H9 (cell line): ENCODE results near the gene TSHZ1. TPM values are rescaled to one million over a fixed set of nuclear protein-coding genes. Genes with fewer than 3 reads are reported as not detected.

Source experiments
- DNase-seq: peaks from one replicate; pipeline ENCODE4 v3.0.0-alpha.2; 2017
- H2AFZ ChIP-seq: one replicate; pipeline ENCODE4 v1.6.1; 2013; ENCODE audit warnings: mild to moderate bottlenecking, low read length, control low read depth, moderate library complexity
- H2AK5ac ChIP-seq: 2 replicates; pipeline ENCODE4 v1.6.1; 2013; ENCODE audit warnings: low read length, control low read depth, mixed read lengths; ENCODE audit not compliant: insufficient read length
- H2BK120ac ChIP-seq: one replicate; pipeline ENCODE4 v1.6.1; 2013; ENCODE audit warnings: low read depth, mild to moderate bottlenecking, low read length, control low read depth, inconsistent platforms; ENCODE audit not compliant: poor library complexity, severe bottlenecking
- H2BK12ac ChIP-seq: 2 replicates; pipeline ENCODE4 v1.6.1; 2013; ENCODE audit warnings: low read length, control low read depth, mixed read lengths, low read depth; ENCODE audit not compliant: insufficient read length
- H2BK15ac ChIP-seq: 2 replicates; pipeline ENCODE4 v1.6.1; 2013; ENCODE audit warnings: low read depth, low read length, control low read depth
- H2BK20ac ChIP-seq: one replicate; pipeline ENCODE4 v1.6.1; 2013; ENCODE audit warnings: low read depth, mild to moderate bottlenecking, low read length, control low read depth, inconsistent platforms; ENCODE audit not compliant: poor library complexity, severe bottlenecking
- H2BK5ac ChIP-seq: 2 replicates; pipeline ENCODE4 v1.6.1; 2013; ENCODE audit warnings: low read length, control low read depth, mixed read lengths; ENCODE audit not compliant: insufficient read length
- H3K14ac ChIP-seq: 2 replicates; pipeline ENCODE4 v1.6.1; 2013; ENCODE audit warnings: low read length, control low read depth; ENCODE audit not compliant: insufficient read depth
- H3K18ac ChIP-seq: 2 replicates; pipeline ENCODE4 v1.6.1; 2013; ENCODE audit warnings: low read depth, mild to moderate bottlenecking, mixed read lengths, low read length, control low read depth; ENCODE audit not compliant: insufficient read length
- H3K23ac ChIP-seq: 2 replicates; pipeline ENCODE4 v1.6.1; 2013; ENCODE audit warnings: low read length, control low read depth, mixed read lengths, low read depth; ENCODE audit not compliant: insufficient read length
- H3K23me2 ChIP-seq: 2 replicates; pipeline ENCODE4 v1.6.1; 2013; ENCODE audit warnings: low read depth, mild to moderate bottlenecking, mixed read lengths, low read length, control low read depth; ENCODE audit not compliant: insufficient read length, poor library complexity, severe bottlenecking
- H3K27ac ChIP-seq: 2 replicates; pipeline ENCODE4 v1.5.1; 2013; ENCODE audit warnings: low read length, control low read depth, mixed read lengths, low read depth; ENCODE audit not compliant: insufficient read length
- H3K27me3 ChIP-seq: 2 replicates; pipeline ENCODE4 v1.6.1; 2013; ENCODE audit warnings: low read length, control low read depth, inconsistent platforms; ENCODE audit not compliant: insufficient read depth
- H3K4ac ChIP-seq: 2 replicates; pipeline ENCODE4 v1.6.1; 2013; ENCODE audit warnings: low read depth, mild to moderate bottlenecking, control low read depth, inconsistent platforms, low read length, moderate library complexity
- H3K4me1 ChIP-seq: 2 replicates; pipeline ENCODE4 v1.6.1; 2013; ENCODE audit warnings: low read length, control low read depth, inconsistent platforms; ENCODE audit not compliant: insufficient read depth
- H3K4me2 ChIP-seq: 2 replicates; pipeline ENCODE4 v1.6.1; 2013; ENCODE audit warnings: low read length, control low read depth, mixed read lengths; ENCODE audit not compliant: insufficient read length, insufficient read depth
- H3K56ac ChIP-seq: 2 replicates; pipeline ENCODE4 v1.6.1; 2013; ENCODE audit warnings: low read depth, mild to moderate bottlenecking, mixed read lengths, low read length, control low read depth; ENCODE audit not compliant: insufficient read length
- H3K79me1 ChIP-seq: 2 replicates; pipeline ENCODE4 v1.6.1; 2013; ENCODE audit warnings: low read depth, mild to moderate bottlenecking, moderate library complexity, low read length, control low read depth, inconsistent platforms; ENCODE audit not compliant: insufficient read depth, poor library complexity, severe bottlenecking
- H3K79me2 ChIP-seq: 2 replicates; pipeline ENCODE4 v1.6.1; 2013; ENCODE audit warnings: low read length, control low read depth, inconsistent platforms; ENCODE audit not compliant: insufficient read depth
- H3K9ac ChIP-seq: 2 replicates; pipeline ENCODE4 v1.6.1; 2013; ENCODE audit warnings: low read length, control low read depth, mixed read lengths; ENCODE audit not compliant: insufficient read length; ENCODE audit errors: extremely low read depth
- H3K9me3 ChIP-seq: one replicate; pipeline ENCODE4 v1.6.1; 2013; ENCODE audit warnings: low read depth, low read length, inconsistent platforms; ENCODE audit not compliant: control insufficient read depth
- H3T11ph ChIP-seq: one replicate; pipeline ENCODE4 v1.6.1; 2013; ENCODE audit warnings: mild to moderate bottlenecking, low read length, control low read depth, inconsistent platforms
- H4K20me1 ChIP-seq: one replicate; pipeline ENCODE4 v1.6.1; 2013; ENCODE audit not compliant: control insufficient read depth, insufficient read length, insufficient read depth
- H4K5ac ChIP-seq: 2 replicates; pipeline ENCODE4 v1.6.1; 2013; ENCODE audit warnings: low read depth, mild to moderate bottlenecking, mixed read lengths, low read length, control low read depth; ENCODE audit not compliant: insufficient read length
- H4K8ac ChIP-seq: replicated peaks from 2 replicates; pipeline ENCODE4 v1.6.1; 2013; ENCODE audit warnings: low read length, control low read depth, mixed read lengths, low read depth; ENCODE audit not compliant: insufficient read length
- H4K91ac ChIP-seq: 2 replicates; pipeline ENCODE4 v1.6.1; 2013; ENCODE audit warnings: low read depth, mild to moderate bottlenecking, moderate library complexity, mixed read lengths, low read length, control low read depth; ENCODE audit not compliant: insufficient read length
- H3K27ac Mint-ChIP-seq, 3 experiments: 2 replicates in 2 of 3; 3 replicates in 1 of 3; pipeline ENCODE4 v1.8.0; 2020 to 2021; ENCODE audit warnings: mixed read lengths in 3 of 3, mild to moderate bottlenecking in 1 of 3, moderate library complexity in 1 of 3
- H3K27me3 Mint-ChIP-seq: 2 replicates; pipeline ENCODE4 v1.8.0; 2021; ENCODE audit warnings: low read depth, mild to moderate bottlenecking, moderate library complexity, mixed read lengths
- H3K36me3 Mint-ChIP-seq, 3 experiments: 2 replicates in 2 of 3; 3 replicates in 1 of 3; pipeline ENCODE4 v1.8.0; 2020 to 2021; ENCODE audit warnings: low read depth in 3 of 3, mixed read lengths in 3 of 3; ENCODE audit not compliant: insufficient read depth in 1 of 3
- H3K4me1 Mint-ChIP-seq, 2 experiments: 2 replicates each; pipeline ENCODE4 v1.8.0; 2020; ENCODE audit warnings: mixed read lengths in 2 of 2
- H3K4me3 Mint-ChIP-seq, 2 experiments: 2 replicates in 1 of 2; 3 replicates in 1 of 2; pipeline ENCODE4 v1.8.0; 2020 to 2021; ENCODE audit warnings: mild to moderate bottlenecking in 2 of 2, mixed read lengths in 2 of 2, moderate library complexity in 1 of 2
- H3K9me3 Mint-ChIP-seq, 2 experiments: 2 replicates in 1 of 2; 3 replicates in 1 of 2; pipeline ENCODE4 v1.8.0; 2020; ENCODE audit warnings: mild to moderate bottlenecking in 2 of 2, mixed read lengths in 2 of 2, moderate library complexity in 1 of 2
- WGBS: extraction: QIAGEN DNeasy Blood & Tissue Kit; methylation state at CpG from one replicate; pipeline ENCODE4 v1.1.7; 2013; ENCODE audit warnings: missing lambda C conversion rate, low lambda C conversion rate, mixed read lengths; ENCODE audit not compliant: insufficient read length; ENCODE audit errors: extremely low coverage; 5-methylcytosine and 5-hydroxymethylcytosine counted together
- total RNA-seq: library from RNA; stranded (reverse); gene quantifications from 2 replicates; pipeline ENCODE4 v1.2.1, GENCODE V29; 2021
- TF ChIP-seq, protein P1 (sequence below): fragments of 200-600 bp; sonication (generic); conservative IDR thresholded peaks from 3 replicates; pipeline ENCODE4 v1.8.0; 2021; ENCODE audit warnings: antibody characterized with exemption, mild to moderate bottlenecking

The TSHZ1 gene
- total RNA-seq, 1 experiment from 2014 or later: 0.15 TPM

- H3K4ac ChIP-seq: no peak overlapping the region
- H4K91ac ChIP-seq: no peak overlapping the region
- H2AK5ac ChIP-seq: no peak overlapping the region
- no CpG with 5 or more reads among the region's 1 CpG for WGBS
- no peak overlapping the region for H2BK12ac ChIP-seq
- H3K79me1 ChIP-seq: no peaks in the 10 kb centered on the region
- H3K9me3 ChIP-seq: no peaks in the 10 kb centered on the region
- no peak overlapping the region for H3T11ph ChIP-seq
- no peak overlapping the region for H2AFZ ChIP-seq
- H3K18ac ChIP-seq: no peak overlapping the region
- no peaks in the 10 kb centered on the region for H3K23me2 ChIP-seq
- H3K4me1 ChIP-seq: no peaks in the 10 kb centered on the region
- Mint-ChIP-seq H3K9me3 (no peaks in the 10 kb centered on the region; a peak in 1 of 5 replicates), H3K36me3 (no peaks in the 10 kb centered on the region), H3K27ac (no peak overlapping the region), H3K4me3 (no peak overlapping the region), H3K4me1 (no peaks in the 10 kb centered on the region), H3K27me3 (no peaks in the 10 kb centered on the region)
- H3K9ac ChIP-seq: no peak overlapping the region
- no peaks in the 10 kb centered on the region for H3K79me2 ChIP-seq
- H4K5ac ChIP-seq: no peak overlapping the region
- H3K14ac ChIP-seq: no peak overlapping the region
- no peak overlapping the region for H2BK15ac ChIP-seq
- no peak overlapping the region for H3K4me2 ChIP-seq
- no peak overlapping the region for H3K56ac ChIP-seq
- DNase-seq: no peak
- no peak overlapping the region for H2BK20ac ChIP-seq
- H3K27ac ChIP-seq: no peak overlapping the region
- TF ChIP-seq, protein P1, sequence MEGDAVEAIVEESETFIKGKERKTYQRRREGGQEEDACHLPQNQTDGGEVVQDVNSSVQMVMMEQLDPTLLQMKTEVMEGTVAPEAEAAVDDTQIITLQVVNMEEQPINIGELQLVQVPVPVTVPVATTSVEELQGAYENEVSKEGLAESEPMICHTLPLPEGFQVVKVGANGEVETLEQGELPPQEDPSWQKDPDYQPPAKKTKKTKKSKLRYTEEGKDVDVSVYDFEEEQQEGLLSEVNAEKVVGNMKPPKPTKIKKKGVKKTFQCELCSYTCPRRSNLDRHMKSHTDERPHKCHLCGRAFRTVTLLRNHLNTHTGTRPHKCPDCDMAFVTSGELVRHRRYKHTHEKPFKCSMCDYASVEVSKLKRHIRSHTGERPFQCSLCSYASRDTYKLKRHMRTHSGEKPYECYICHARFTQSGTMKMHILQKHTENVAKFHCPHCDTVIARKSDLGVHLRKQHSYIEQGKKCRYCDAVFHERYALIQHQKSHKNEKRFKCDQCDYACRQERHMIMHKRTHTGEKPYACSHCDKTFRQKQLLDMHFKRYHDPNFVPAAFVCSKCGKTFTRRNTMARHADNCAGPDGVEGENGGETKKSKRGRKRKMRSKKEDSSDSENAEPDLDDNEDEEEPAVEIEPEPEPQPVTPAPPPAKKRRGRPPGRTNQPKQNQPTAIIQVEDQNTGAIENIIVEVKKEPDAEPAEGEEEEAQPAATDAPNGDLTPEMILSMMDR: no peak
- no peak overlapping the region for H3K23ac ChIP-seq
- no peak overlapping the region for H2BK120ac ChIP-seq
- H3K27me3 ChIP-seq: no peaks in the 10 kb centered on the region
- H2BK5ac ChIP-seq: no peak overlapping the region
- no peaks in the 10 kb centered on the region for H4K20me1 ChIP-seq
- H4K8ac ChIP-seq: no peak overlapping the region
Observed at GRCh38 chr18:75253043-75253442, 42.4 kb downstream of the TSHZ1 start.
